Measurements from ENCODE around the gene BNIP3.

The BNIP3 gene, protein sequence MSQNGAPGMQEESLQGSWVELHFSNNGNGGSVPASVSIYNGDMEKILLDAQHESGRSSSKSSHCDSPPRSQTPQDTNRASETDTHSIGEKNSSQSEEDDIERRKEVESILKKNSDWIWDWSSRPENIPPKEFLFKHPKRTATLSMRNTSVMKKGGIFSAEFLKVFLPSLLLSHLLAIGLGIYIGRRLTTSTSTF

GRCh38 chr10:131981429-131982184, at the start of gene BNIP3:
Gene BNIP3, minus strand, starts transcription at chr10:131981923. Its CDS starts 117 bp downstream, at chr10:131981806.
- peak; percentile 94 for DNase-seq (ENCODE audit: low spot score)

- DNase-seq (ENCODE audit: low spot score) = no peak
Measured at GRCh38 chr10:132030898-132031463, 49.3 kb upstream of the BNIP3 start.

GRCh38 chr10:132028706-132029105, 47.0 kb upstream of the BNIP3 start:
- DNase-seq (ENCODE audit: low spot score) = no peak

DNA sequence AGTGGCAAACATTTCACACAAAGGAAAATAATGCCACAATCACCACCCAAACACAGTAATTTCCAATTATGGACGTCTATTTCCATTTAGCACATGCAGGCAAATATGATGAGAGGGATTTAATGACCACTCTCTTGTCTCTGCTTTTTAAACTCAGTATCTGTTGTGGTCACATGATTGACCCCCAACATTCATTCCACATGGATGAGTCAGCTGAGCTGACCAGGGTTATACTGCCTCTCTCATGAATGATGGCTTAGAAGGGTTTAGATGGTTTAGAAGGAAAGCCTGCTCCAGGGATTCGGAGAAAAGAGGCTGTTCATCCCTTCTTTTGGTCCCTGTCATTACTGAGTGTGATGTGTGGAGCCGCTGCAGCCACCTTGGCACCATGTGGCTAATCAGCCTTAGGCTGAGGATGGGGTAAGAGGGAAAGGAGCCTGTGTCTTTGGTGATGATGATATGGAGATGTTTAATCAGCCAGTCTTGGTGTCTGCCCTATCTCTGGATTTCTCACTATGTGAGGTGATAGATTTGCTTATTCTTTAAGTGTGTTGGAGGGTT, 45.8 kb upstream of the BNIP3 start:
- DNase-seq (ENCODE audit: low spot score) = no peak

- peak; percentile 71 for DNase-seq (ENCODE audit: low spot score)
Measured at GRCh38 chr10:132023092-132023811, 41.5 kb upstream of the BNIP3 start.

DNA sequence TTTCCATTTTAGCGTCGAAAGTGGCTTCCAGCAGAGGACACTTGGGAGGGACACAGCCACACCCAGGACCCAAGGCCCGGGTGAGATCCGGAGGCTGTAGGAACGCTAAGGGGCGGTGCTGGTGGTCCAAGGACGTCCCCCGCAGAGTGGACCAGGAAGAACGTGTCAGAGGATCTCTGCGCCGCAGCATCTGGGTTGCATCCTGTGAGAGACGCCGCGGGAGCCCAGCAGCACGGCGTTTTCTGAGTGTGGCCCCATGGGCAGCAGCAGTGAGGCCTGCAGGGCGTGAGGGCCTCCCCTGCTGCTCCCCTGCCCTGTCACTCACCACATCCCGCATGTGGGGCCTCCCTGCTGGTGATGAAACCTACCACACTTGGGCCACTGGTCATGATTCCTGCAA, 40.5 kb upstream of the BNIP3 start:
- no peak for DNase-seq (ENCODE audit: low spot score)

- DNase-seq (ENCODE audit: low spot score) = no peak
Measured at GRCh38 chr10:132021504-132022143, 39.9 kb upstream of the BNIP3 start.

DNA sequence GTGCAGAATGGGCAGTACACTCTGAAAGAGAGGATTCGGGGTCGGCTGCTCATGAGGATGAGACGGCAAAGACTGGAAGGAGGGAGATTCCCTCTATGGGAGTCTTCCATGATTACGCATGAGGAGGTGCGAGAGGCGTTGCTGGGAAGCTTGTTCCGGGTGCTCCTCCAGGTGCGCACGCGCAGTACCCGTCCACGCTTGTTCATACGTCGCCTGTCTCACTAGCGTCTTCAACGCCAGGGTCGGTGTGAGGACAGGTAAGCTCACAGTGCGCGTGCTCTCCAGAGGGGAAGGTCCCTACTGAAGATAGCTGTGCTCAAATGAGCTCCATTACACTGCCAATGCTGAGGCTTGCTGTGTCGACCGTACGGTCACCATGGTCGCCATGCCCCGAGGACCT, 39.3 kb upstream of the BNIP3 start:
- DNase-seq (ENCODE audit: low spot score) = no peak

- DNase-seq (ENCODE audit: low spot score) = no peak
Measured at GRCh38 chr10:132020456-132020855, 38.7 kb upstream of the BNIP3 start.

DNA sequence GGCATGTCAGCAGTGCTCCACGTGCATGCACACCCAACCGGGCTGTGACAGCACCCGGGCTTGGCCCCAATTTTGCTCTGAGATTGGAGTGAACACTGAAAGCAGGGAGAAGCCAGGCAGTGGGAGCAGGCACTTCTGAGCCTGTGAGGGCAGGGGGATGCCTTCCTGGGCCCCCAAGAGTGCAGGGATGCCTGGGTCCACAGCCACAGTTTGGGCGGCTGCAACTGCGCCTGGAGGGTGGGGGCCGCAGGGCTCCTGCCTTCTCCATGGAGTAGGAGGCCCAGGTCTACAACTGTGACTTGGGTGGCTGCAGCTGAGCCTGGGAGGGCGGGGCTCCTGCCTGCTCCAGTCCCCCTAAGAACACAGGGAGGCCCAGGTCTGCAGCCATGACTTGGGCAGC, 37.6 kb upstream of the BNIP3 start:
- no peak for DNase-seq (ENCODE audit: low spot score)

DNA sequence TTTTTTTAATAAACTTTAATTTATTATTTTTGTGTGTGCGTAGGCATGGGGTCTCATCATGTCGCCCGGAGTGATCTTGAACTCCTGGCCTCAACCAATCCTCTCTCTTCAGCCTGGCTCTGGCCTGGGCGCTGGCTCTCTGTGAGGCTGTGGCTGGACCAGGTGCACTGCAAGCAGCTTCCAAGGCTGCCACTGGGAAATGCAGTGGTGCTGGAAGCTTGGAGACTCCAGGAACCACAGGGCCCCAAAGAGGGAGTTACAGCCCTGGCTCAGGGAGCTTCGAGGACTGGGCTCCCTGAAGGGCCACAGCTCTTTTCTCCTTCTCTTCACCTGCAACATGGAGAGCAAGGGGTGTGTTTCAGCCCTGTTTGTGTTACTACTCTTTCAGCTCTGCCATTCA, 36.7 kb upstream of the BNIP3 start:
- no peak for DNase-seq (ENCODE audit: low spot score)

- DNase-seq (ENCODE audit: low spot score) = no peak
Measured at GRCh38 chr10:132016514-132016913, 34.8 kb upstream of the BNIP3 start.

DNA sequence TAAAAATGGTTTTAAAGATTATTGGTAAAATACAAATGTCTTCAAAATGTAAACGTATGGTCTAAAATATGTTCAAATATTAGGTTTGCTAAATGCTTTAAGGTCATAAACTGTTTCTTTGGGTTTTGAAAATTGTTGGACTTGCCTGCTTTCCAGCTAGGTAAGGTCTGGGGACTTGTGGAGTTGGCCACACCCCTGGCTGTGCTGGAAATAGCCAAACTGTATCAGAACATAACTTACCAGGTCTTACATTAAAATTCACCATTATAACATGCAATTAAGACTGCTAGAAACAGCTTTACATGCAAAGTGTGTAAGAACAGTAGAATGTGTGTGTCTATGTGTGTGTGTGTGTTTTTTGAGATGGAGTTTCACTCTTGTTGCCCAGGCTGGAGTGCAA, 29.7 kb upstream of the BNIP3 start:
- no peak for DNase-seq (ENCODE audit: low spot score)

GRCh38 chr10:132011024-132011423, 29.3 kb upstream of the BNIP3 start:
- DNase-seq (ENCODE audit: low spot score) = no peak

- DNase-seq (ENCODE audit: low spot score) = no peak
Measured at GRCh38 chr10:132010483-132010882, 28.8 kb upstream of the BNIP3 start.

GRCh38 chr10:132009575-132009974, 27.9 kb upstream of the BNIP3 start:
- no peak for DNase-seq (ENCODE audit: low spot score)

DNA sequence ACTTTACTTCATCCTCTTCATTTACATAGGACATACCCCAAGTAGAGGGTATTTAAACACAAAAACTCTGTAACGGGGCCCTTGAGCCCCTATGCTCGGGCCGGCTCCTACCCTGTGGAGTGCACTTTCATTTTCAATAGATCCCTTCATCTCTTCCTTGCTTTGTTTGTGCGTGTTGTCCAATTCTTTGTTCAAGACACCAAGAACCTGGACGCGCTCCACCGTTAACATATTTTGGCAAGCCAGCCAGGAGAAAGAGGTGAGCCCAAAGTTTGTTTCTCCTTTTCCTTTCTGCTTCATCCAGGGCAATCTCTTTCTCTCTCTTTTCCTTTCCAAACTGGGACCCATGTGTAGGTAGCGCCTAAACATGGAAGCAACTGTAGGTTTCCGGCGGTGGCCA, 26.0 kb upstream of the BNIP3 start:
- DNase-seq (ENCODE audit: low spot score) = no peak

- DNase-seq (ENCODE audit: low spot score) = no peak
Measured at GRCh38 chr10:132006966-132007365, 25.2 kb upstream of the BNIP3 start.

- no peak for DNase-seq (ENCODE audit: low spot score)
Measured at GRCh38 chr10:132005147-132005546, 23.4 kb upstream of the BNIP3 start.

GRCh38 chr10:132004052-132004451, 22.3 kb upstream of the BNIP3 start:
- DNase-seq (ENCODE audit: low spot score) = no peak

DNA sequence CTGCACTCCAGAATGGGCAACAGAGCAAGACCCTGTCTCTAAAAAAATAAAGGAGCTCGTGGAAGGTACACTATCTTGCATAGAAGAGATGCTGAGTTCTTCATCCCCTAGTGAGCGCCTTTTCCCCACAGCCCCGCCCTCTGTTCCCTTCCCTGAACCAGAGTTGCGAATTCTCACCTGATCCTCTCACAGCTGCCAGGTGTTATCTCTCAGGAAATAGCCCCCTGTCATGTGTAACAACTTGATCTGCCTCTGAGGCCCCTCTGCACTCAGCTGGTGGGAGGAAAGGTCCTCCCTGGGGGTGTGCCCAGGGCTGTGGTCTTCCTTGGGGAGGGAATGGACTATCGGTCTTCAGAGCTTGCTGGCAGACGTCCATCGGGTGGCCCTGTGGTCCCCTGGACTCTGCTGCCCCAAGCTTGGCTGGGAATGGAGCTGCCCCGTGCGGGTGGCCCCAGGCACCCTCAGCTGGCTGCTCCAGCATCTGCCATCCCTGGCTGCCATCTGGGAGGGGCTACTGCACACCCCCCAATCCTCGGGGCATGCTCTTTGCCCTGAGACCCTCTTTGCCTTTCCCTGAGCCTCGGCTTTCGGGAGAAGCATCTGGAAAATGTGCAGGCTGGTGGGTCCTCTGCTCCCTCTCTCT, 21.7 kb upstream of the BNIP3 start:
- no peak for DNase-seq (ENCODE audit: low spot score)

DNA sequence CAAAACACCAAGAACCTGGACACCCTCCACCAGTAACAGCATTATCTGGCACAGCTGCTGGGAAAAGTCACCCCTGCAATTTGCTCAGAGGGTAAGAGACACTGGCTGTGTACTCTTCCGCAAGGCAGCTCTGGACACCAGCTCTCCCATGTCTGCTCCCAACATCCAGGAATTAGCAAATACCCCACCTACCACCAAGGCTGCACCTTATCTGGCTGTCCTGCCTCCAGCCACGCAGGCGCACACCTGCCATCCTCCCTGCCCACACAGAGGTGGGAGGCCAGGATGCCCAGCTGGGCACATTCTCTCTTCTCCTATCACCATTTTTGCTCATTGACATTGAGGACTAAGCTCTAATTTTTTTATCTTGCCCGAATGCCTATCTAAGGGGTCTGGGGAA, 20.3 kb upstream of the BNIP3 start:
- DNase-seq (ENCODE audit: low spot score) = no peak

Measured in CD4-positive, alpha-beta T cell treated with Interleukin-15 for 4 hours (primary cell).